GM18526 (cell line): Measurements from ENCODE around the gene RPS16.

Experiments
- POLR2A ChIP-seq: IDR thresholded peaks from 3 replicates; pipeline ENCODE4 v1.6.1; 2011; ENCODE audit not compliant: insufficient read length; ENCODE audit errors: extremely low read depth

Gene RPS16

DNA sequence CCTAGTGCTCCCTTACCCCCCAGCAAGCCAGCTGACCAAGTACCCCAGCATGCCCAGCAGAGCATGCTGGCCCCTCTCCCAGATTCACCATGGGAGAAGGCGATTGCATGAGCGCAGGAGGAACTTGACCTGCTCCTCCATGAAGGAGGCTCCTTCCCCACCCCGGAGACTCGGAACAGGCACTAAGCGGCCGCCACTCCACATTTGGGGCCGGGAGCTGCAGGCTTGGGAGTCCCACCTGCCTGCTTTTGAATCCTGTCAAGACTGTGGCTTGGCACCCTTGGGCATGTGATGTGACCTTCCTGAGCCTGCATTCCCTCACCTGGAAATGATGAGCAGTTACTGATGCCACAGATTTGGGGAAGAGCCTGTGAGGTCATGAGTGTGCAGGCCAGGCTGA is 32.2 kb upstream of the RPS16 start:
- no peak for TF ChIP-seq POLR2A

DNA sequence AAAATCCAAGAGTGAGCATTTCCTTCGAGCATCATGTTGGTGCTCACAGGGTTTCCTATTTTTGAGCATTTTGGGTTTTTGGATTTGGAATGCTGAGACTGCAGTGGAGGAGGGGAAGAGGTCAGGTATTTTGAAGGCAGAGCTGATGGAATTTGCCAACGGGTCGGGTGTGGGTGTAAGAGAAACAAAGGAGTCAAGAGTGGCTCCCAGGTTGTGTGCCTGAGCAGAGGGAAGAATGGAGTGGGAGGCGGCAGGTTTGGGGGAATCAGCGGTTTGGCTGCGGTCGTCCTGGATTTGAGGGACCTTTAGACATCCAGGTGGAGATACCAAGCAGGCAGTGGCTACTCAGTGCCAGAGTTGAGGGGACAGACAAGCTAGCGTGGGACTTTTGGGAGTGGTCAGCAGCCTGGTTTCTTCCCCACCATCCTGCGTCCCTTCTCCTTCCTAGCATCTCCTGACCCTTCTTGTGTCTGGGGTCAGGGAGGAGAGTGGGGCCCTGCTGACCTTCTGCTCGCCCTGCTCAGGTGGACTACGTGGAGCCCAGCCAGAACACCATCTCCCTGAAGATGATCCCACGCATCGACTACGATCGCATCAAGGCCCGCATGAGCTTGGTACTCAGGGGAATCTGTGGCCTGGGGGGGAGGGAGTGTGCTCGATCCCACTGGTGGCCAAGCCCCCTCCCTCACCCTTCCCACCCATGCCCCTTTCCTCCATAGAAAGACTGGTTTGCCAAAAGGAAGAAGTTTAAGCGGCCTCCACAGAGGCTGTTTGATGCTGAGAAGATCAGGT is 30.4 kb upstream of the RPS16 start:
- no peak for TF ChIP-seq POLR2A

DNA sequence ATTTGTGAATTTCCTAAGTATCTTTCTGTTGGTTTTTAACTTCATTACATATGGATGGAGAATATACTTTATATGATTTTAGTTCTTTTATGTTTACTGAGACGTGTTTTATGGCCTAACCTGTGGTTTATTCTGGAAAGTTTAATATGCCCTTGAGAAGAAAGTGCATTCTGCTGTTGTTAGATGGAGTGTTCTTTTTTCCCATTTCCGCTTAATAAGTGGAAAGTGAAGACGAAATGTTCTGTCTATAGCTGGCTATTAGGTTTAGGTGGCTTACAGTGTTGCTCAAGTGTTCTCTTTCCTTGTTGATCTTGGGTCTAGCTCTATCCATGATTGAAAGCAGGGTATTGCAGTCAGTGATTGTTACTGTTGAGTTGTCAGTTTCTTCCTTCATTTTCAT is 27.7 kb upstream of the RPS16 start:
- TF ChIP-seq POLR2A: no peak

- TF ChIP-seq POLR2A: no peak
Observed at GRCh38 chr19:39449116-39449797, 13.5 kb upstream of the RPS16 start.

DNA sequence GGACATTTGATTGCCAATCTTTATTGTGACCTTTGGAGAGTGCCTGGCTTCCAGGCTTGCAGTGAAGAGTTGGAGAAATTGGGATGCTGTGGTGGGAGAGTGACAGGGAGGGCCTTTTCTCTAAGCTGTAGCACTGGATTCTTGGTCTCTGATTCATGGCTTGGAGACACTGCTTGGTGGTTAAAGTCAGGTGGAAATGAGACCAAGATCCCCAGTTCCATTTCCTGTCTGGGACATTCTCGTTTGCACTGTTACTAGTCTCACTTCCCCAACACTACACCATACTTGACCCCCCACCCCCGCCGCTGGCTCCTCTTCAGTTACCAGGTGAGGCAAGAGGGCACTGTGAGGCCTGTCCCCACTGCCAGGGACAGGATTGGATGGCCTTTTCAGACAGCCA is 12.5 kb upstream of the RPS16 start:
- no peak for TF ChIP-seq POLR2A

GRCh38 chr19:39446365-39447084 is 10.8 kb upstream of the RPS16 start:
- TF ChIP-seq POLR2A: no peak

GRCh38 chr19:39445196-39446111 is 9.7 kb upstream of the RPS16 start, which contains the start of gene SUPT5H:
Gene SUPT5H (plus strand): TSS chr19:39445582. CDS start chr19:39445891, 309 bp downstream.
- peak; percentile 90 for TF ChIP-seq POLR2A

GRCh38 chr19:39444598-39445195 is 8.9 kb upstream of the RPS16 start:
- TF ChIP-seq POLR2A: no peak

DNA sequence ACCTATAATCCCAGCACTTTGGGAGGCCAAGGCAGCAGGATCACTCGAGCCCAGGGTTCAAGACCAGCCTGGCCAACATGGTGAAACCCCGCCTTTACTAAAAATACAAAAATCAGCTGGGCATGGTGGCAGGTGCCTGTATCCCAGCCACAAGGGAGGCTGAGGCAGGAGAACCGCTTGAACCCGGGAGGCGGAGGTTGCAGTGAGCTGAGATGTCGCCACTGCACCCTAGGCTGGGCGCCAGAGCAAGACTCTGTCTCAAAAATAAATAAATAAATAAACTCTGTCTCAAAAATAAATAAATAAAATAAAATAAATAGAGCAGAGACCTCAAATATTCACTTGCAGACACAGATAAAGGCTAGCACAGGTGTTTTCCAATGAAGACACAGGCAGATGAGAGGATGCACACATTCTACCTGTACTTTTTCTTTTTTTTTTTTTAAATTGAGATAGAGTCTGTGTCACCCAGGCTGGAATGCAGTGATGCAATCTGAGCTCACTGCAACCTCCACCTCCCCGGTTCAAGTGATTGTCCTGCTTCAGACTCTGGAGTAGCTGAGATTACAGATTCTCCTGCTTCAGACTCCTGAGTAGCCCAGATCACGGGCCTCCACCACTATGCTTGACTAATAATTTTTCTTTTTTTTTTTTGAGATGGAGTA is 2.7 kb upstream of the RPS16 start:
- no peak for TF ChIP-seq POLR2A

DNA sequence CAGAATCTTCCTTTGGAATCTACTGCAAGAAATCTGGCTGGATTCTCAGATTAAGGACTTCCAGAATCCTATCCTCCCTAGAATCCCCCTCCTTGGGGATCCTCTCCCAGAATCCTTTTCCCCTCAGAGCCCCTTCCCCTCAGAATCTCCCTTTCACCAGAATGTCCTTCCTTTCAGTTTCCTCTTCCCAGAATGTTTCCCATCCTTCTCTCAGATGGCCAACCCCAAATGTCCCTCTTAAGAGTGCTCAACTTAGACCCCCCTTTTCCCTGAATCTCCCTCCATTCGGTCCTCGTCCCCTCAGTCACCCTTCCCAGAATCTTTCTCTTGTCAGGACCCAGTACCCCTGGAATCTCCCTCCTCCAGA is 584 bp upstream of the RPS16 start:
- no peak for TF ChIP-seq POLR2A

GRCh38 chr19:39434123-39435076 is 1.3 kb downstream of the RPS16 start:
- no peak for TF ChIP-seq POLR2A

GRCh38 chr19:39433480-39434079 is 2.2 kb downstream of the RPS16 start:
- no peak for TF ChIP-seq POLR2A

- no peak for TF ChIP-seq POLR2A
Observed at GRCh38 chr19:39432677-39433025, 3.1 kb downstream of the RPS16 start.
